Measurements from ENCODE around the gene TRPC1.
"Not testable (repeated sequence)": the region's sequence is repeated elsewhere in the genome, so short reads cannot be mapped to it uniquely, and the experiment has no call there.

The TRPC1 gene

DNA sequence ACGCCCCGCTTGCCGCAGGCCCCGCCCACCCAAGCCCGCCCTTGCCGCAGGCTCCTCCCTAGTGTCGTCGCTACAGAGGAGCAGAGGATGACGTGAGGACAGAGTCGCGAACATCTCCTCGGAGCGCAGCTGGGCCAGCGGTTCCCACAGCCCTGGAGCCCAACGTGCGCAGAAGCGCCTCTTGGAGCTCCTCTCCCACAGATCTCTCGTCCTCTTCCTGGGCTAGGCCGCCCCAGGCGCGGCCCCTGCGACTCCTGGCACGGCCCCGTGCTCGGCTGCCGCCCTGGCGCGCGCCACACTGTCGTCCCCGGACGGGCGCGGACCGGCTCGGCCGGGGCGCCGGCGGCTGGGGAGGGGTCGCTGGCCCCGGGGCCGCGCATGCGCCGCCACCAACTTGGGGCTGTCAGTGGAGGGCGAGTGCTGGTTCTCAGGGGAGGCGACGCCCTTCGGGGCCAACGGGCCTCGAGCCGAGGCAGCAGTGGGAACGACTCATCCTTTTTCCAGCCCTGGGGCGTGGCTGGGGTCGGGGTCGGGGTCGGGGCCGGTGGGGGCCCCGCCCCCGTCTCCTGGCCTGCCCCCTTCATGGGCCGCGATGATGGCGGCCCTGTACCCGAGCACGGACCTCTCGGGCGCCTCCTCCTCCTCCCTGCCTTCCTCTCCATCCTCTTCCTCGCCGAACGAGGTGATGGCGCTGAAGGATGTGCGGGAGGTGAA, at the start of gene TRPC1:
TSS of gene TRPC1 (plus strand) at position 67 of the 714 bp plus-strand sequence. CDS start at position 593, 526 bp downstream.
- H3K9me3 Mint-ChIP-seq = no peaks in the 10 kb centered on the region
- H3K4me3 Mint-ChIP-seq = peak within 1 kb of the TSS; percentile 86
- peak; percentile 97 for ATAC-seq
- peak within 1 kb of the TSS; percentile 87 for H3K27ac Mint-ChIP-seq
- no peaks in the 10 kb centered on the region for H3K36me3 Mint-ChIP-seq
- peak; percentile 56 to 84 for DNase-seq (ENCODE audit: low spot score in 2 of 2)
- H3K4me1 Mint-ChIP-seq = no peaks in the 10 kb centered on the region

DNA sequence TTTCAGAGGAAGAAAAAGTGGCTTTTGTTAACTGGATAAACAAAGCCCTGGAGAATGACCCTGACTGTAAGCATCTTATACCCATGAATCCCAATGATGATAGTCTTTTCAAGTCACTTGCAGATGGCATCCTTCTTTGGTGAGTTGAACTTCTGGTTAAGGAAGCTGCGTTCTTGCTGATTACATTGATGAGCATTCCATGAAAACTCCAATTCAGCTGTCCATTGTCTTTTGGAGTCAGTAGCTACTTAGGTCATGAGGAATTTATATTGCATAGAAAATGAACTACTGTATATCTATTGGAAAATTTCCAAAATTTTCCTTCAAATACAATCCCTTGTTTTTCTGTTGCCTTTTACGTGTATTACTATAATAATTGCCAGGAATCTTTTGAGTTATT, 47.7 kb upstream of the TRPC1 start:
- H3K36me3 Mint-ChIP-seq = no peaks in the 10 kb centered on the region
- ATAC-seq (no peak), DNase-seq (ENCODE audit: low spot score in 2 of 2) (no peak)
- no peak overlapping the region for H3K4me3 Mint-ChIP-seq
- no peaks in the 10 kb centered on the region for H3K4me1 Mint-ChIP-seq
- no peaks in the 10 kb centered on the region for H3K9me3 Mint-ChIP-seq
- H3K27ac Mint-ChIP-seq = no peak overlapping the region

DNA sequence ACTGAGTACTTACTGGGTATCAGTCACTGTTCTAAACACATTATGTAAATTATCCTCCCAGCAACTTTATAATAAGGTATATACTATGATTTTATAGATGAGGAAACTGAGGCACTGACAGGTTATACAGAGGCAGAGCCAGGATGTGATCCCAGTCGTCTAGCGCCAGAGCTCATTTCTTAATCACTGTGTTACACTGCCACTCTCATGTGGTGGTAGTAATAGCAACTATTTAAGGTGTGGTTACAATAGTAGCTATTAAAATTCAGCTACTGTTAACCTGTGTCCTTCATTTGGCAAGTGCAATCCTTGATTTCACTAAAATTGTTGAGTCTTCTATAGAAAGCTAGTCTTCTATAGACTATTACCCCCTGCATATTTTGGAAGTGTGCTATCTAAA, 43.1 kb upstream of the TRPC1 start:
- Mint-ChIP-seq H3K4me3 (no peak overlapping the region), H3K9me3 (no peaks in the 10 kb centered on the region), H3K27ac (no peak overlapping the region), H3K4me1 (no peaks in the 10 kb centered on the region), H3K36me3 (no peaks in the 10 kb centered on the region)
- ATAC-seq (no peak), DNase-seq (ENCODE audit: low spot score in 2 of 2) (no peak)

DNA sequence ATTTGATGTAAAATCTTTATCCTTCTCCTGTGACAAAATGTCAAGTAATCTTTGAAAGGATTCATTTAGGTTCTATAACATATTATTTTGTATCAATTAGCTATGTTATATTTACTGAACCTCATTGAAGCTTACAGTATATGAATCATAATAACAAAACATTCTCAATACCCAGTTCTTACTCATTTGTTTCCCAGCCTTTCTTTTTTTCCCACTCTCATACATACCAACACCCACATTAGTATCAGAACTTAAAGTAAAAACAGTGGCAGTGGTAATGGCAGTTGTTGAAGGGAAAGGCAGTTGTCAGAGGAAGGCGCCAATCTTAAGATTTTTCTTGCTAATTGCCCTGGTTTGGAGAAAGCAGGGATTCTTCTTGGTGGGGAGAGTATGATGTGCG, 33.2 kb upstream of the TRPC1 start:
- Mint-ChIP-seq H3K9me3 (no peaks in the 10 kb centered on the region), H3K27ac (no peak overlapping the region)
- ATAC-seq = peak; percentile 56

DNA sequence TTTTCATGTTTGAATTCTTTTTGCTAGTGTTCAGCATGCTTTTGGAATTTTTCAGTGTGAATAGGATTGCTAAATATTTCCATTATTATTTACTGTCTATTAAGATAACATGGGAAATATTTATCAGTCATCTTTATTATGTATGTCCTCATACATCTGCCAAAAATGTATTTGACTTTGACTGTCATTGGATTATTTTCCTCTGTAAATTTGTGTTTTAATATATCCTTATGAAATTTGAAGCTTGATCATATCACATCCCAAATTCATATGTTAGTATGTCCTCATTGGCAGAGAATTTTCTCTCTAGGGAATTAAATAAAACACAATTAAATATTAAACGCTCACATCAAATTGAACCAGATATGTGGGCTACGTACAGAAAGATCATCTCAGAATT, 32.3 kb upstream of the TRPC1 start:
- no peak overlapping the region for H3K27ac Mint-ChIP-seq
- DNase-seq (ENCODE audit: low spot score in 2 of 2) (no peak), ATAC-seq (no peak)
- H3K4me3 Mint-ChIP-seq = no peak overlapping the region
- H3K4me1 Mint-ChIP-seq = no peaks in the 10 kb centered on the region
- H3K36me3 Mint-ChIP-seq = no peaks in the 10 kb centered on the region
- no peaks in the 10 kb centered on the region for H3K9me3 Mint-ChIP-seq

More for the DNA sequence above, 33.2 kb upstream of the TRPC1 start:
- H3K4me3 Mint-ChIP-seq = no peak overlapping the region
- no peaks in the 10 kb centered on the region for H3K36me3 Mint-ChIP-seq
- H3K4me1 Mint-ChIP-seq = no peaks in the 10 kb centered on the region
- DNase-seq (ENCODE audit: low spot score in 2 of 2) = no peak

DNA sequence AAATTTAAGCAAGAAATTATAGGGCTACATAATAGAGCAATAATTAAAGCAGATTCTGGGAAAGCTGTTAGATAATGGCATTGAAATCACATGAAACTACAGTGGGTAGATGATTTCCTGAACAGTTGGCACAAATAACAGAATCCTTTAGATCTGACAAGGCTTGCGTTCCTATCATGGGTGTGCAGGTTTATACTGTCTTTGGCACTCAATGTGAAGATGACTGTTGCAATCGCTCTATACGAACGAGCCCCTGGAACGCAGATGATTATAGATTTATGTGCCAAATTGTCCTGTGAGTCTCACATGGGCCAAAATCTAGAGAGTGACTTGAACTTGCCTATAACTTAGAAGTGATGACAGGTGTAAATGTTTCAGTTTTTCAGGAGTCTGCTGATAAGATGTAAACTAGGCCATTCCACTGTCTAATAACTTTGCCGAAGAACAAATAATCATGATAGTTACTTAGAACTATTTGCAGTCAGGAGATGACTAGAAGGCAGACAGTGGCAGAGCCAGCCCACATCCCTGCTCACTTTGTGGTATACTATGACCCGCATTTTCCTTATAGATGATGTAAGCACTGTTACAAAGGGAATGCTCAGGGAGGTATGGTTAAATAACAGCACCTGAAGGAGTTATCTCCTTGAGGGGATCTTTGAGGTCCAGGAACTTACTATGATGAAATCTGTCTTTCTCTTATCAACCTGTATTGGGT, 30.5 kb upstream of the TRPC1 start:
- H3K4me1 Mint-ChIP-seq = no peaks in the 10 kb centered on the region
- no peaks in the 10 kb centered on the region for H3K9me3 Mint-ChIP-seq
- H3K4me3 Mint-ChIP-seq = no peak overlapping the region
- ATAC-seq (no peak), DNase-seq (ENCODE audit: low spot score in 2 of 2) (no peak)
- no peak overlapping the region for H3K27ac Mint-ChIP-seq
- no peaks in the 10 kb centered on the region for H3K36me3 Mint-ChIP-seq

DNA sequence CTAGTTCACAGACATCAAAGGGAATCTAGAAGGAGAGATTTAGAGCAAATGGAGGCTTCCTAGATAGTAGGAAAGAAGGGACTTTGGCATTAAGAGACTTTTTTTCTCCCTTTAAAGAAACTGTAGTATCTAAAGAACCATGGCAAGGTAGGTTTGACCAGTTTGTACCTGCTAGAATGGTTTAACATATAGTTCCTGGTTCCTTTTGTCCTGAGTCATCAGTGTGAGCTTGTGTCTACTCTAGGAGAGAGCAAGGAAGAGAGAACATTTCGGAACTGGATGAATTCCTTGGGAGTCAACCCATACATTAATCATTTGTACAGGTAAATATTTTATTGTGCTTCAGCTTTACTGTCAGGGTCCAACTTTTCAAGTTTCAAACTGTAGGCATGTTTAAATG, 29.6 kb upstream of the TRPC1 start:
- no peak overlapping the region for H3K4me3 Mint-ChIP-seq
- no peak for DNase-seq (ENCODE audit: low spot score in 2 of 2)
- no peak overlapping the region for H3K27ac Mint-ChIP-seq
- no peak for ATAC-seq
- H3K9me3 Mint-ChIP-seq = no peaks in the 10 kb centered on the region
- no peaks in the 10 kb centered on the region for H3K36me3 Mint-ChIP-seq
- H3K4me1 Mint-ChIP-seq = no peaks in the 10 kb centered on the region

DNA sequence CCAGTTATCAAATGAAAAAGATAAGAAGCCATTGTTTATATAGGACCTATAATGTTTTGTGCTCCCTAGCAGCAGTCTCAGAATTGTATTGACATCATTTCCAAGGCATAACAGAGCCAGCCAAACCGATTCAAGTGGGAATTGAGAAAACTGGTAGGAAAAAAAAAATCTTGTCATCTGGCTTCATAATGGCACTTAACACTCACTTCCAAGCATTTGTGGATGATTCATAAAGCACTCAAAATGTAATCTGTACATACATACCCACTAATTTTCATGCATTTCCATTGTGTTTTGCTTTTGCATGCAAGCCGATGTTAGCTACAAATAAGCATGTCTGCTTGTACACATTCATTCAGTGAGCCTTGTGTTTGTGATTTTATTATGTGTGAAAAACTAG, 18.6 kb upstream of the TRPC1 start:
- no peak for DNase-seq (ENCODE audit: low spot score in 2 of 2)

DNA sequence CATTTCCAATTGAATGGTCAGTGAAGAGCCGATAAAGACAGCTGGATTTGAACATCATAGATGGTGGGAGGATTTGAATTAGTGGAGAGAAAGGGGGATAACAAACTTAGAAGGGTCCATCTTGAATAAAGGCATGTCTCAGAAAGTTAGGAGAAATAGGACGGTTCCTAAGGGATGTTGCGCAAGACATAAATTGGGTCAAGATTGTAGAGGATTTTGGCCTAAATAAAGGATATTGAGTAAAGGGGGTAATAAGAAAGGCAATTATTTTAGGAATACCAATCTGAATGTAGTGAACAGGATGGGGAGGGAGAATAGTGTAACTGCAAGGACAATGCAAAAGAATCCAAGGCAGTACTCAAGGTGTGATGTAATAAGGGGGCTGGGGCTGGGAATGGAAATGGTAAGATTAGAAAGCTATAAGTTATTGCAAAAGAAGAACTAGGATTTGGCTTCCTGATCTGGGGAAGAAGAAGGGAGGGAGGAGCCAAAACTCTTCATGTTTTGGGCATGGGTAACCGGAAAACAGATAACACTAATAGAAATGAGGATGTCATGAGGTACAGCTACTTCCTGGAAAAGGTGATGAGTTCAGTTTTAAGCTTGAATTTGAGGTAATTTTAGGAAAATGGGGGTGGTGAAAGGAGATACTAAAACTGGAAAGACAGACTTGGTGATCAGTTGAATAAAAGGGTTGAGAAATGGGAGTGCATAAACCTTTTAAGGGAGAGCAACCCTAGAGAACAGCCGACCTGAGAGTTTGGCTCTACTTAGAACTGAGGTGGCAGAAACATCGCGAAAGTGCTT, 17.3 kb upstream of the TRPC1 start:
- peaks cover 6% of the 10 kb centered on the region for H3K4me1 Mint-ChIP-seq
- DNase-seq (ENCODE audit: low spot score in 2 of 2) (no peak), ATAC-seq (no peak)
- H3K4me3 Mint-ChIP-seq = no peak overlapping the region
- H3K36me3 Mint-ChIP-seq = no peaks in the 10 kb centered on the region
- no peaks in the 10 kb centered on the region for H3K9me3 Mint-ChIP-seq
- no peak overlapping the region for H3K27ac Mint-ChIP-seq

More for the DNA sequence above, 18.6 kb upstream of the TRPC1 start:
- Mint-ChIP-seq H3K27ac (no peak overlapping the region), H3K4me1 (peaks cover 6% of the 10 kb centered on the region), H3K4me3 (no peak overlapping the region), H3K36me3 (no peaks in the 10 kb centered on the region), H3K9me3 (no peaks in the 10 kb centered on the region)
- ATAC-seq = no peak

DNA sequence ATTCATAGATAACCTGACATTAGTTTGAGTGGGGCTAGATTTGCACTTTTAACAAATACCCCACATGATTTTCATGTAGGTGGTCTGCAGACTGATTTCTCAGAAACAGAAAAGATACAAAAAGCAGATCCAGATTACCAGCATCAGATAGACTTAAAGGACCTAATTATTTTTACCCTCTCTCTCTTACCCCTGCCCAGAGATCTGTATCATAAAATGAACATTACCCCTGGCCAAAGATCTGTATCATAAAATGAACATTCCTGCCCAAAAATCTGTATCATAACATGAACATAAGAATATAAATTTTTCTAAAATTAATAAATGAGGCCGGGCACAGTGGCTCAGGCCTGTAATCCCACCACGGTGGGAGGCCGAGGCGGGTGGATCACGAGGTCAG, 14.6 kb upstream of the TRPC1 start:
- Mint-ChIP-seq H3K4me1 (peaks cover 6% of the 10 kb centered on the region), H3K9me3 (no peaks in the 10 kb centered on the region), H3K36me3 (no peaks in the 10 kb centered on the region), H3K27ac (no peak overlapping the region), H3K4me3 (no peak overlapping the region)
- DNase-seq (ENCODE audit: low spot score in 2 of 2) (no peak), ATAC-seq (no peak)

DNA sequence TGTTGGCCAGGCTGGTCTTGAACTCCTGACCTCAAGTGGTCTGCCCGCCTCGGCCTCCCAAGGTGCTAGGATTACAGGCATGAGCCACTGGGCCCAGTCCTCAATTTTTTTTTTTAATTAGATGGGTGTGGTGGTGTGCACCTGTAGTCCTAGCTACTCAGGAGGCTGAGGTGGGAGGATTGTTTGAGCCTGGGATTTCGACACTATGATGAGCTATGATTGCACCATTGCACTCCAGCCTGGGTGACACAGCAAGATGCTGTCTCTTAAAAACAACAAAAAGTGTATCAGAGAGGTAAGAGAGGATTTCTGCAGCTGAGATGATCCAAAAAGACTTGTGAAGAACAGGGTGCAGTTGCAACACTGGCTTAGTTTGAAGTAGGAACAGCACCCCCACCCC, 9.0 kb upstream of the TRPC1 start:
- ATAC-seq; H3K4me3 Mint-ChIP-seq; H3K4me1 Mint-ChIP-seq; H3K9me3 Mint-ChIP-seq; H3K36me3 Mint-ChIP-seq; DNase-seq (ENCODE audit: low spot score in 2 of 2); H3K27ac Mint-ChIP-seq: not testable (repeated sequence)

DNA sequence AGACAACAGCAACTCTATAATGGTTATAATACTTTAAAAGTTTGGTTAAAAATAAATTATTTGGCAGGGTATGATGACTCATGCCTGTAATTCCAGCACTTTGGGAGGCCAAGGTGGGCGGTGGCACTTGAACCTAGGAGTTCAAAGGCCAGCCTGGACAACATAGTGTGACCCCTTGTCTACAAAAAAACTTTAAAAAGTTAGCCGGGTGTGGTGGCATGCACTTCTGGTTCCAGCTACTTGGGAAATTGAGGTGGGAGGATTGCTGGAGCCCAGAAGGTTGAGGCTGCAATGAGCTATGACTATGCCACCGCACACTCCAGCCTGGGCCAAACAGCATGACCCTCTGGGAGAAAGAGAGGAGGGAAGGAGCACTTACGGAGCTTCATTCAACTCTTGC, 7.7 kb upstream of the TRPC1 start:
- Mint-ChIP-seq H3K9me3 (no peaks in the 10 kb centered on the region), H3K4me1 (no peaks in the 10 kb centered on the region), H3K36me3 (no peaks in the 10 kb centered on the region), H3K4me3 (no peak overlapping the region), H3K27ac (no peak overlapping the region)
- no peak for DNase-seq (ENCODE audit: low spot score in 2 of 2)
- no peak for ATAC-seq

DNA sequence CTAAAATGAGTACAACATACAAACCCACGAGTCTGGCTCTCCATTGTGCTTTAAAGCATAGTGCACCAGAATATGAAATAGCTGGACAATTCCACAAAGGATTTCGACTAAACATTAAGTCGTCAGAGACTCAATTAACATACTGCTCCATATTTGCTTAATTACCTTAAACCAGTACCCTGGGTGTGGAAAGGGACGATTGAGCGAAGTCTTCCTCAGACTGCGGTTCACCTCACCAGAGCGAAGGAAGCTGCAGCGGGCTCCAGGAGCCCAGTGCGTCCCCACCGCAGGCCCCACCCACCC, 218 bp upstream of the TRPC1 start:
- H3K4me1 Mint-ChIP-seq = no peaks in the 10 kb centered on the region
- H3K36me3 Mint-ChIP-seq = no peaks in the 10 kb centered on the region
- DNase-seq (ENCODE audit: low spot score in 2 of 2) (no peak), ATAC-seq (no peak)
- no peaks in the 10 kb centered on the region for H3K9me3 Mint-ChIP-seq
- H3K4me3 Mint-ChIP-seq = peak overlapping the region; percentile 86
- H3K27ac Mint-ChIP-seq = peak overlapping the region; percentile 87

DNA sequence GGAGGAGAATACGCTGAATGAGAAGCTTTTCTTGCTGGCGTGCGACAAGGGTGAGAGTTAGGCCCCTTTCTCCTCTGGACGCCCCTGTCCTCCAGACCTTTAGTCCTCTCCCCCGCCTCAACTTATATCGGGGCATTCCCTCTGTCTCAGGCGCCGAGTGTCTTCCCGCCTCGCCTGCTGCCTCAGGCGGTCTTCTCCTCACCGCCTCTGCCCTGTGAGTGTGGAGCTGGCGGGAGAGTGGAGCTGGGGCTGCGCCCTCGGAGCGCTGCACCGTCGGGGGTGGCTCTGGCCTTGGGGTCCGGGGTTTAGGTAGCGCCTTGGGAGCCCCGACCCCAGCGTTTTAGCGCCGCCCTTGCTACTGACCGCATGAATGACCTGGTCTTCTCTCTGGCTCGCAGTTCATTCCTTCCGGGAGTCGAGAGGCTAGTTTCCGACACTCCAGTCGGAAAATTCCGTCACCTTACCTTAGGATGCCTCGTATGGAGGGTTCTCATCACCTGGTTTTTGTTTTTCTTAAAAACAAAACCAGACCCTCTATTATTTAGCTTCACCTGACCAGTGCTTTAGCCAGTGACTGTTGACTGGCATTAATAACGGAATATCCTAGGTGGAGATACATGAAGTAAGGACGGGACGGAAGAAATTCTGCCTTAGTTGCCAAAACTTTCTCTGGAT, 985 bp downstream of the TRPC1 start:
- peak; percentile 32 for ATAC-seq
- no peak for DNase-seq (ENCODE audit: low spot score in 2 of 2)

DNA sequence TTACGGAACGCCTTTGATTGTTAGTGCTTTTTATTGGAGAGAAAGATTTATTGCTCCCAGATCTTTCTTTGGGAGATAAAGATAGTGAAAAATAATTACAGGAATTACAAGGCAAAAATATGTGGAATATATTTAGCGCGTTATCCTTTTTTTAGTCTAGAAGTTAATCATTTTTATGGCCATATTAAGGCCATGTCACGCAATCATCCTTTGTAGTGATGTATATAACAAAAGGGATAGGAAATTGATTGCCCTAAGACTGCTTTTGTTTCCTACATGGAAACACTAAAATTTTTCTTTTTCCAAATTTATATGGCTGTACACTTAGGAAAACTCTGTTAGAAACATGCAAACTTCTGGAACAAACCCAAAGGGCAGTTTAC, 1.5 kb downstream of the TRPC1 start:
- H3K4me3 Mint-ChIP-seq = peak overlapping the region; percentile 86
- ATAC-seq (no peak), DNase-seq (ENCODE audit: low spot score in 2 of 2) (no peak)
- H3K27ac Mint-ChIP-seq = no peak overlapping the region
- no peaks in the 10 kb centered on the region for H3K36me3 Mint-ChIP-seq
- no peaks in the 10 kb centered on the region for H3K4me1 Mint-ChIP-seq
- no peaks in the 10 kb centered on the region for H3K9me3 Mint-ChIP-seq

More for the DNA sequence above, 985 bp downstream of the TRPC1 start:
- peak overlapping the region; percentile 86 for H3K4me3 Mint-ChIP-seq
- H3K9me3 Mint-ChIP-seq = no peaks in the 10 kb centered on the region
- H3K27ac Mint-ChIP-seq = peak overlapping the region; percentile 87
- H3K4me1 Mint-ChIP-seq = no peaks in the 10 kb centered on the region
- H3K36me3 Mint-ChIP-seq = no peaks in the 10 kb centered on the region
